ENCODE data around the gene SEM1. TPM values are rescaled to one million over a fixed set of nuclear protein-coding genes. Genes with fewer than 3 reads are reported as not detected.
"Not testable (repeated sequence)": the region's sequence is repeated elsewhere in the genome, so short reads cannot be mapped to it uniquely, and the experiment has no call there.

The SEM1 gene
- total and polyA plus RNA-seq, 2 of the 4 experiments (the other 2 are of a cell fraction) = 17.2 to 38.0 TPM

- no peak overlapping the region for H2BK120ac ChIP-seq (ENCODE audit: low read depth, low read length)
- no peak overlapping the region for H2AK5ac ChIP-seq (ENCODE audit: low read depth, low read length)
- H2AFZ ChIP-seq (replicated peaks; ENCODE audit: low read length, poor library complexity) = no peak overlapping the region
- no peak overlapping the region for H3K23ac ChIP-seq (ENCODE audit: low read depth, low read length)
- in situ Hi-C loops (cut with MboI; ENCODE audit: low sequenced_read_pairs) (no loop called here), dilution Hi-C loops (cut with HindIII; ENCODE audit: low sequenced_read_pairs, unreplicated experiment) (no loop called here), intact Hi-C loops (cut with micrococcal nuclease) (no loop called here)
- H3K56ac ChIP-seq (ENCODE audit: extremely low read depth, insufficient read depth, low read length) = no peak overlapping the region
- H2BK15ac ChIP-seq (ENCODE audit: low read depth, low read length) = no peak overlapping the region
- DNase-seq = no peak
- H3K14ac ChIP-seq (replicated peaks; ENCODE audit: low read depth, low read length) = no peak overlapping the region
- POLR2A ChIA-PET (ENCODE audit: unreplicated experiment) = no interaction called here
- H3K9me3 ChIP-seq (ENCODE audit: control insufficient read depth, insufficient read depth, low read length) = no peaks in the 10 kb centered on the region
- H3K79me1 ChIP-seq (ENCODE audit: low read depth in 1 of 2, low read length in 2 of 2) = no peaks in the 10 kb centered on the region
- H3K4me2 ChIP-seq (ENCODE audit: low read depth, low read length) = no peak overlapping the region
- CTCF ChIA-PET = no interaction called here
- no peak overlapping the region for H3K18ac ChIP-seq (ENCODE audit: low read depth, low read length)
- TF ChIP-seq MAFK (IDR thresholded peaks at IDR 0.05; ENCODE audit: low read depth, low read length) (peak; percentile 89), SMC3 (IDR thresholded peaks at IDR 0.05; ENCODE audit: low read depth, low read length) (no peak), CEBPB (IDR thresholded peaks at IDR 0.05; ENCODE audit: low read depth, low read length) (0 out of 2 replicates have a peak, but pooled peaks have one; percentile 26), CHD1 (IDR thresholded peaks at IDR 0.05; ENCODE audit: low read depth, low read length) (no peak), NFE2L2 (IDR thresholded peaks at IDR 0.05; ENCODE audit: low read depth, low read length) (no peak), FOS (IDR thresholded peaks at IDR 0.05; ENCODE audit: low read depth, low read length) (no peak), RAD21 (IDR thresholded peaks at IDR 0.05; ENCODE audit: low read length) (no peak), MAZ (IDR thresholded peaks at IDR 0.05; ENCODE audit: borderline replicate concordance, low read depth, low read length) (no peak), RFX5 (IDR thresholded peaks at IDR 0.05; ENCODE audit: low read depth, low read length) (no peak), RCOR1 (IDR thresholded peaks at IDR 0.05; ENCODE audit: insufficient replicate concordance, low read length) (no peak)
- H3K4me3 ChIP-seq (ENCODE audit: insufficient read depth, low read depth, low read length) = no peak overlapping the region
- no peak overlapping the region for H4K5ac ChIP-seq (ENCODE audit: low read depth, low read length)
- ATAC-seq (ENCODE audit: low read depth) = no peak
- H3K27me3 ChIP-seq (ENCODE audit: control insufficient read depth, insufficient read depth, low read length) = no peaks in the 10 kb centered on the region
- no TSS peak for BruUV-seq (replicated peaks)
- H3K27ac ChIP-seq (ENCODE audit: insufficient read depth, low read length) = no peak overlapping the region
- H3K36me3 ChIP-seq (ENCODE audit: control insufficient read depth, insufficient read depth, low read length) = no peaks in the 10 kb centered on the region
- WGBS, 2 experiments (ENCODE audit: extremely low coverage in 2 of 2, insufficient read length in 1 of 2) = no CpG with 5 or more reads among the region's 4 CpGs
- H2BK20ac ChIP-seq (ENCODE audit: low read depth, low read length) = no peak overlapping the region
- H2BK5ac ChIP-seq (ENCODE audit: low read depth, low read length, poor library complexity, severe bottlenecking) = no peak overlapping the region
- H4K91ac ChIP-seq (ENCODE audit: insufficient read depth, low read depth, low read length) = no peak overlapping the region
- no peak overlapping the region for H2AK9ac ChIP-seq (replicated peaks; ENCODE audit: low read depth, low read length, poor library complexity)
- H3K9ac ChIP-seq (ENCODE audit: low read depth, low read length) = no peak overlapping the region
- no peaks in the 10 kb centered on the region for H4K20me1 ChIP-seq (ENCODE audit: insufficient read depth, low read length)
- H3K9me1 ChIP-seq (ENCODE audit: insufficient read depth, low read length) = no peaks in the 10 kb centered on the region
- H4K8ac ChIP-seq (ENCODE audit: low read depth in 2 of 2, low read length in 2 of 2) = no peak overlapping the region
- no peaks in the 10 kb centered on the region for H3K4me1 ChIP-seq (ENCODE audit: control insufficient read depth, insufficient read depth, low read length)
- H3K4ac ChIP-seq (ENCODE audit: low read depth, low read length) = no peak overlapping the region
Measured at GRCh38 chr7:96723622-96724021, 14.0 kb upstream of the SEM1 start.

- H2AFZ ChIP-seq (replicated peaks; ENCODE audit: low read length, poor library complexity); H2BK20ac ChIP-seq (ENCODE audit: low read depth, low read length); H4K20me1 ChIP-seq (ENCODE audit: insufficient read depth, low read length); H3K23ac ChIP-seq (ENCODE audit: low read depth, low read length); H4K8ac ChIP-seq (ENCODE audit: low read depth in 2 of 2, low read length in 2 of 2); H2AK5ac ChIP-seq (ENCODE audit: low read depth, low read length); H3K9me1 ChIP-seq (ENCODE audit: insufficient read depth, low read length); dilution Hi-C loops (cut with HindIII; ENCODE audit: low sequenced_read_pairs, unreplicated experiment); H3K18ac ChIP-seq (ENCODE audit: low read depth, low read length); H3K4me1 ChIP-seq (ENCODE audit: control insufficient read depth, insufficient read depth, low read length); H3K14ac ChIP-seq (replicated peaks; ENCODE audit: low read depth, low read length); H2BK120ac ChIP-seq (ENCODE audit: low read depth, low read length); H3K27ac ChIP-seq (ENCODE audit: insufficient read depth, low read length); H3K9ac ChIP-seq (ENCODE audit: low read depth, low read length); H2AK9ac ChIP-seq (replicated peaks; ENCODE audit: low read depth, low read length, poor library complexity); H3K4me3 ChIP-seq (ENCODE audit: insufficient read depth, low read depth, low read length); in situ Hi-C loops (cut with MboI; ENCODE audit: low sequenced_read_pairs); H3K9me3 ChIP-seq (ENCODE audit: control insufficient read depth, insufficient read depth, low read length); ATAC-seq (ENCODE audit: low read depth); BruUV-seq (replicated peaks); H4K5ac ChIP-seq (ENCODE audit: low read depth, low read length); H3K27me3 ChIP-seq (ENCODE audit: control insufficient read depth, insufficient read depth, low read length); intact Hi-C loops (cut with micrococcal nuclease); CTCF ChIA-PET; DNase-seq; H2BK15ac ChIP-seq (ENCODE audit: low read depth, low read length); POLR2A ChIA-PET (ENCODE audit: unreplicated experiment); H2BK5ac ChIP-seq (ENCODE audit: low read depth, low read length, poor library complexity, severe bottlenecking); H3K56ac ChIP-seq (ENCODE audit: extremely low read depth, insufficient read depth, low read length); H3K79me1 ChIP-seq (ENCODE audit: low read depth in 1 of 2, low read length in 2 of 2); H4K91ac ChIP-seq (ENCODE audit: insufficient read depth, low read depth, low read length); H3K4me2 ChIP-seq (ENCODE audit: low read depth, low read length); H3K4ac ChIP-seq (ENCODE audit: low read depth, low read length); H3K36me3 ChIP-seq (ENCODE audit: control insufficient read depth, insufficient read depth, low read length): not testable (repeated sequence)
- WGBS, 2 experiments (ENCODE audit: extremely low coverage in 2 of 2, insufficient read length in 1 of 2) = no CpG with 5 or more reads among the region's 2 CpGs
Measured at GRCh38 chr7:96722928-96723327, 13.3 kb upstream of the SEM1 start.
